ENCODE measurements around the gene C1QL2.

C1QL2 gene

DNA sequence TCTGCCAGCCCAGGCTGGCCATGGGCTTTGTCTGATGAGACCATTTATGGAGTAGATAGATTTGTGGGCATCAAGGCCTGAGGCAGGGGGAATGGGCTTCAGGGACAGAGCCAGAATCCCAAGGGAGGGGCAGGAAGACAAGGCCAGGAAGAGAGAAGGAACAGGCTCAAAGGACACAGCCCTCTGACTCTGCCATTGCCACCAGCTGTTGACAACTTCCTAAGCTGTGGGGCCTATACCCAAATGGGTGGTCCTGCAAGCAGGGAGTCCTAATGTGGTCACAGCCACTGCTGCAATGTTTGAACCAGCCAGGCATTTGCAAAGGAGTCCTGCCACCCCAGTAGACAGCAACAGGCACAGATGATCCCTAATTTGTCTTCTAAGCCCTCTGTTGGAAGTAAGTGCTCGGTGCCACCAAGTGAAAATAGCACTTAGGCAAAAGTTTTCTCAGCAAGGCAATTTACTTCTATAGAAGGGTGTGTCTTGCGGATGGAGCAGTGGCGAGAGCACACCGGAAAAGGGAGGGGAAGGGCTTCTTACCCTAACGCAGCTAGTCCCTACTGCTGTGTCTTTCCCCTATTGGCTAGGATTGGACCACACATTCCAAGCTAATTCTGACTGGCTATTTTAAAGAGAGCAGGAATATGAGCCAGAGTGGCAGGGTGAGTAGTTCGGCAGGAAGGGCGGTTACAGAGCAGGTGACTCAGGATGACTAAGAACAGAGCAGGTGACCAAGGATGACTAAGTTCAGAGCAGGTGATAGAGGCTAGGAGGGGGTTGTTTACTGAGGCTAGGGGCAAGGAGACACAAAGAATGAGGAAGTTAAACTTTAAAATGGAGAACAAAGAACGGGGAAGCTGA lies 47.2 kb downstream of the C1QL2 start:
- TF ChIP-seq, protein P1, sequence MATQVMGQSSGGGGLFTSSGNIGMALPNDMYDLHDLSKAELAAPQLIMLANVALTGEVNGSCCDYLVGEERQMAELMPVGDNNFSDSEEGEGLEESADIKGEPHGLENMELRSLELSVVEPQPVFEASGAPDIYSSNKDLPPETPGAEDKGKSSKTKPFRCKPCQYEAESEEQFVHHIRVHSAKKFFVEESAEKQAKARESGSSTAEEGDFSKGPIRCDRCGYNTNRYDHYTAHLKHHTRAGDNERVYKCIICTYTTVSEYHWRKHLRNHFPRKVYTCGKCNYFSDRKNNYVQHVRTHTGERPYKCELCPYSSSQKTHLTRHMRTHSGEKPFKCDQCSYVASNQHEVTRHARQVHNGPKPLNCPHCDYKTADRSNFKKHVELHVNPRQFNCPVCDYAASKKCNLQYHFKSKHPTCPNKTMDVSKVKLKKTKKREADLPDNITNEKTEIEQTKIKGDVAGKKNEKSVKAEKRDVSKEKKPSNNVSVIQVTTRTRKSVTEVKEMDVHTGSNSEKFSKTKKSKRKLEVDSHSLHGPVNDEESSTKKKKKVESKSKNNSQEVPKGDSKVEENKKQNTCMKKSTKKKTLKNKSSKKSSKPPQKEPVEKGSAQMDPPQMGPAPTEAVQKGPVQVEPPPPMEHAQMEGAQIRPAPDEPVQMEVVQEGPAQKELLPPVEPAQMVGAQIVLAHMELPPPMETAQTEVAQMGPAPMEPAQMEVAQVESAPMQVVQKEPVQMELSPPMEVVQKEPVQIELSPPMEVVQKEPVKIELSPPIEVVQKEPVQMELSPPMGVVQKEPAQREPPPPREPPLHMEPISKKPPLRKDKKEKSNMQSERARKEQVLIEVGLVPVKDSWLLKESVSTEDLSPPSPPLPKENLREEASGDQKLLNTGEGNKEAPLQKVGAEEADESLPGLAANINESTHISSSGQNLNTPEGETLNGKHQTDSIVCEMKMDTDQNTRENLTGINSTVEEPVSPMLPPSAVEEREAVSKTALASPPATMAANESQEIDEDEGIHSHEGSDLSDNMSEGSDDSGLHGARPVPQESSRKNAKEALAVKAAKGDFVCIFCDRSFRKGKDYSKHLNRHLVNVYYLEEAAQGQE (IDR thresholded peaks at IDR 0.05; ENCODE audit: insufficient read depth in 1 of 2, low read depth in 2 of 2, low read length in 2 of 2), result no peak
- no peak for TF ChIP-seq SIN3A (IDR thresholded peaks at IDR 0.05; ENCODE audit: borderline replicate concordance, insufficient read depth, low read length)
- no peak for TF ChIP-seq TAF1 (IDR thresholded peaks at IDR 0.05; ENCODE audit: borderline replicate concordance, insufficient read depth, low read length)
- no peak for TF ChIP-seq FOXP2 (optimal IDR thresholded peaks at IDR 0.05; ENCODE audit: borderline replicate concordance, extremely low read depth, extremely low read length, insufficient read depth)
- TF ChIP-seq POLR2AphosphoS5 (IDR thresholded peaks at IDR 0.05; ENCODE audit: low read depth, low read length), result no peak

DNA sequence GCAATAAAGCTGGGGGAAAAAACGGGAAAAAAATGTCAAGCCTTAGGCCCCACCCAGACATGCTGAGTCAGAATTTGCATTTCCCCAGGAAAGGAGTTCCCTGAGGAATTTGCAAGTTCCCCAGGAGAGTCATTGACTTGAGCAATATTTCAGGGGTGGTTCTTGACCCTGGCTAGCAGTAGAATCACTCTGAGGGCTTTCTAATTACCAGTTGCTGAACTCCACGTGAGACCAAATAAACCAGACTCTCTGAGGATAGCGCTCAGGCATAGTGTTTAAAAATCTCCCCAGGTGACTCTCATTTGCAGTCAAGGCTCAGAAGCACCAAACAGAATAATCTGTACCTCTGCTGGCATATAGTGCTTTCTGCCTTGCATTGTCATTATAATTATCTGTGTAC lies 48.7 kb downstream of the C1QL2 start:
- TF ChIP-seq POLR2AphosphoS5 (IDR thresholded peaks at IDR 0.05; ENCODE audit: low read depth, low read length) (no peak), FOXP2 (optimal IDR thresholded peaks at IDR 0.05; ENCODE audit: borderline replicate concordance, extremely low read depth, extremely low read length, insufficient read depth) (no peak), TAF1 (IDR thresholded peaks at IDR 0.05; ENCODE audit: borderline replicate concordance, insufficient read depth, low read length) (no peak), SIN3A (IDR thresholded peaks at IDR 0.05; ENCODE audit: borderline replicate concordance, insufficient read depth, low read length) (no peak)
- TF ChIP-seq, protein P1 (IDR thresholded peaks at IDR 0.05; ENCODE audit: insufficient read depth in 1 of 2, low read depth in 2 of 2, low read length in 2 of 2), result no peak

DNA sequence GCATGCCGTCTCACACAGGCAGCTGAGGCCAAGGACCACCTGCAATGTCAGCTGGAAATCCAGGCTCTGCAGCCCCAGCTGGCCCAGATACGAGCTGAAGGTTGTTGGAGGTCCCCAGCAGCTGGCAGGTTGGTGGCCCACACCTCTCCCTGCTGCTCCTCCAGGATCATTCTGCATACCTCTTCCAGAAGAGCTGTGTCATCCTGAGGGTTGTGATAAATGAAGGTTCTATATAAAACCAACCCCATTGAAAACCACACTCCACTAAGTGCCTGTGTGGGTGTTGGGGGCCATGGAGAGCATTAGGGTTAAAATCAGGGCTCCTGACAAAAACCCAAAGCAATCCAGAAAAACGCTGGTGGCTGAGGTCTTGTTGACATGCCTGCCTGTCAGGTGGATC lies 50.4 kb downstream of the C1QL2 start:
- no peak for TF ChIP-seq TAF1 (IDR thresholded peaks at IDR 0.05; ENCODE audit: borderline replicate concordance, insufficient read depth, low read length)
- no peak for TF ChIP-seq SIN3A (IDR thresholded peaks at IDR 0.05; ENCODE audit: borderline replicate concordance, insufficient read depth, low read length)
- no peak for TF ChIP-seq FOXP2 (optimal IDR thresholded peaks at IDR 0.05; ENCODE audit: borderline replicate concordance, extremely low read depth, extremely low read length, insufficient read depth)
- TF ChIP-seq POLR2AphosphoS5 (IDR thresholded peaks at IDR 0.05; ENCODE audit: low read depth, low read length), result no peak
- TF ChIP-seq, protein P1 (IDR thresholded peaks at IDR 0.05; ENCODE audit: insufficient read depth in 1 of 2, low read depth in 2 of 2, low read length in 2 of 2), result no peak

DNA sequence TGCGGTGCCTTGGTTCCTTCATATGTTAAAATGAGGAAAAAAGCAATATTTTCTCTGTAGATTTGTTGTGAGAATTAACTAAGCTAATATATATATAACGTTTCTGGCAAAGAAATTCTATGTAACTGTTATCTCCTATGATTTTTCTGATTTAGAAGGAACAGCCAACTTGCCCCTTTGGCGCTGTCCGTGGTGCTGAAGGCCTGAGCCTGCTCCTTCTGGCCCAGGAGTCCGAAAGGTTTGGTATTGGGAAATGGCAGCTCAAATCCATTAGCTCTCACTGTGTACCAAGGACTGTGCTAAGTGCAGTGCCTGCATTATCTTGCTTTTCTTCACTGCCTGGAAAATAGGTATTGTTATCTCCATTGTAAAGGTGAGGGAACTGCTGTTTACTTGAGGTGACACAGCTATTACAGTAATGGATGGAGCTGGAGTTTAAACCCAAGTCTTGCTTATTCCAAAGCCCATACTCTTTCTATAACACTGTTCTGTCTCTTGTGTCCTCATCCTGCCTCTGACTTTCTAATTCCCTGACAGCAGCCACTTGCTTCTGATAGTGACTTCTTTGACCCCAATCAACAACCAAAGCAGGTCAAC lies 52.2 kb downstream of the C1QL2 start:
- TF ChIP-seq, protein P1 (IDR thresholded peaks at IDR 0.05; ENCODE audit: insufficient read depth in 1 of 2, low read depth in 2 of 2, low read length in 2 of 2), result peak; percentile 91 to 97
- TF ChIP-seq FOXP2 (optimal IDR thresholded peaks at IDR 0.05; ENCODE audit: borderline replicate concordance, extremely low read depth, extremely low read length, insufficient read depth) (no peak), TAF1 (IDR thresholded peaks at IDR 0.05; ENCODE audit: borderline replicate concordance, insufficient read depth, low read length) (no peak), SIN3A (IDR thresholded peaks at IDR 0.05; ENCODE audit: borderline replicate concordance, insufficient read depth, low read length) (no peak), POLR2AphosphoS5 (IDR thresholded peaks at IDR 0.05; ENCODE audit: low read depth, low read length) (no peak)

Data from PFSK-1 (cell line).